GM23338 (cell line): ENCODE results near the gene ARPC4.

ENCODE experiments used
- CTCF ChIP-seq, 2 experiments: fragments of 200-600 bp in 1 of 2; sonication (generic) in 1 of 2; conservative IDR thresholded peaks; 2 replicates each; pipeline versions ENCODE4 v1.5.1 to v1.6.1; 2016 to 2017; ENCODE audit warnings: antibody characterized with exemption in 2 of 2, low read depth in 2 of 2, mild to moderate bottlenecking in 2 of 2, moderate library complexity in 1 of 2
- EZH2 ChIP-seq: fragments of 200-600 bp; sonication (generic); IDR thresholded peaks from one replicate; pipeline ENCODE4 v1.8.0; 2017; ENCODE audit warnings: antibody characterized with exemption, mild to moderate bottlenecking, low read depth; ENCODE audit not compliant: unreplicated experiment
- NANOG ChIP-seq: IDR thresholded peaks from 2 replicates; pipeline ENCODE4 v1.6.1; 2016; ENCODE audit warnings: antibody characterized with exemption, borderline replicate concordance

- TF ChIP-seq EZH2 = no peak
- TF ChIP-seq CTCF (conservative IDR thresholded peaks at IDR 0.05; ENCODE audit: low read depth in 2 of 2) = no peak
- TF ChIP-seq NANOG = no peak
Measured at GRCh38 chr3:9748031-9748430, 44.9 kb upstream of the ARPC4 start.
